T-helper 17 cell (primary cell): Measurements from ENCODE around the gene TSPAN9. TPM values are rescaled to one million over a fixed set of nuclear protein-coding genes. Genes with fewer than 3 reads are reported as not detected.

Experiments used
- ATAC-seq: fragments of 150-1000 bp; cut with Tn5 transposase; 2 replicates; pipeline ENCODE4 v1.10.0; 2021; ENCODE audit warnings: mild to moderate bottlenecking, moderate library complexity
- DNase-seq, 3 donors: peaks; one replicate each; pipeline versions ENCODE4 v3.0.0 to v3.0.0-alpha.2; 2020 to 2021
- H3K9me3 ChIP-seq: one replicate; pipeline ENCODE4 v1.7.0; 2013; ENCODE audit warnings: low read length, mild to moderate bottlenecking; ENCODE audit not compliant: control insufficient read depth, poor library complexity, severe bottlenecking
- H3K27ac Mint-ChIP-seq: one replicate; pipeline ENCODE4 v1.8.0; 2022; ENCODE audit warnings: mild to moderate bottlenecking, moderate library complexity, mixed read lengths
- H3K27me3 Mint-ChIP-seq: one replicate; pipeline ENCODE4 v1.8.0; 2022; ENCODE audit warnings: mixed read lengths
- H3K36me3 Mint-ChIP-seq: one replicate; pipeline ENCODE4 v1.8.0; 2022; ENCODE audit warnings: low read depth, mixed read lengths
- H3K4me1 Mint-ChIP-seq: one replicate; pipeline ENCODE4 v1.8.0; 2022; ENCODE audit warnings: mild to moderate bottlenecking, mixed read lengths
- H3K4me3 Mint-ChIP-seq: one replicate; pipeline ENCODE4 v1.8.0; 2022; ENCODE audit warnings: mild to moderate bottlenecking, moderate library complexity, mixed read lengths
- total RNA-seq, 4 donors: library from RNA in 2 of 4; stranded (reverse) in 2 of 4; gene quantifications; one replicate each; pipeline ENCODE4 v1.2.3 and lab custom pipeline; 2022 to 2026

Gene TSPAN9
- total RNA-seq, 2 donors from 2014 or later, result 1.4 to 24.2 TPM

DNA sequence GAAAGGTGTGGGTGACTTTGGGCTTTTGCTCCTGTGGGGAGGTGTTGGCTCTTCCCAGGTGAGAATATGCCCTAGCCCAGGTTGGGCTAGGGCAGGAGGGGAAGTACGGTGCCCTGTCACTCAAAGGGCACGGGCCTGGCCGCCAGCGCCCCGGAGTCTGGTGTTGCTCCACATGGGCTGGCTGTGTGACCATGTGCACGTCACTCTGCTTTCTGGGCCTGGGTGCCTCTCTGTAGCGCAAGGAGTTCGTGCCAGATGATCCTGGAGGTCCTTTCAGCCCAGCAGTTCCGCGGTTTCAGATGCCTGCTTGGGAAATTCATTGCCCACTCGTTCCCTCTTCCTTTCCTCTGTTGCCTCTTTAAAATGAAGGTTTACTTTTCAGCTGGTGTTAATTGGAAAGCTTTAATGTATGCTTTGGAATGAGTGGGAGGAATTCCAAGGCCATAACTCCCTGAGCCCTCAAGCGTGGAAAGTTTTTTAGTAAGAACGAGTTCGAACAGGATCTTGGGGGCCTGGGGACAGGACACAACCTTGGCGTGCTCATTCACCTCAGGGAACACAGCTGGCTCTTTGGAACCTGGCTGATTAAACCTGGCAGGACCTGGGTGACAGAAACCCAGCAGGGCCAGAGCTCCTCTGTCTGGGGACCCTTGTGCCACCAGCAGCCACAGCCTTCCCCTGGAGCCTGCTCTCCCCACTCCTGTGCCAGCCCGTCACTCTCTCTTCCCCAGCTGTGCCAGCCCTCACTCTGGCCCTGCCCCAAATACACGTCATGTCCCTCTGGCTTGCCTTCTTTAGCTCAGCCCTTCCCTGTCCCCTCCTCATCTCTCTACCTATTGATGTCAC is 42.8 kb downstream of the TSPAN9 start:
- H3K27me3 Mint-ChIP-seq, result peaks cover 51% of the 10 kb centered on the region
- no peaks in the 10 kb centered on the region for H3K36me3 Mint-ChIP-seq
- ATAC-seq (no peak), DNase-seq (no peak)
- H3K9me3 ChIP-seq, result no peaks in the 10 kb centered on the region
- no peak overlapping the region for H3K4me3 Mint-ChIP-seq
- no peak overlapping the region for H3K27ac Mint-ChIP-seq
- H3K4me1 Mint-ChIP-seq, result peaks cover 8% of the 10 kb centered on the region

DNA sequence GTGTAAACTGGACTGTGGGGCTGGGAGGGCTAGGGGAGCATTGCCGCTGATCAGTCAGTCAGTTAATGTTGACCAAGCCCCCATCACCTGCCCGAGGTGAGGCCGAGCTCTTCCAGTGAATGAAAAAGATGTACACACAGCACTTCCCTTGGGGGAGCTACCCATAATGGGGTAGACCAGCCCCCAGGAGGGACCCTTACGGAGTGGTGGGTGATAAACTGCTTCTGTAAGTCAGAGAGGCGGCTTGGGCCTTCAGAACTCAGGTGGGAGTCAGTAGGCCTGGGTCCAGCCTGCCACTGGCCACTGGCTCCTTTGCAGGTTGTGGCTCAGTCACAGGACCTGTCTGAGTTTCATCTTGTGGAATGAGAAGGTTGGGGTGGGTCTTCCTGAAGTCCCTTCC is 43.5 kb downstream of the TSPAN9 start:
- H3K4me3 Mint-ChIP-seq, result no peak overlapping the region
- H3K4me1 Mint-ChIP-seq, result peaks cover 8% of the 10 kb centered on the region
- H3K9me3 ChIP-seq, result no peaks in the 10 kb centered on the region
- ATAC-seq, result no peak
- H3K27ac Mint-ChIP-seq, result no peak overlapping the region
- H3K27me3 Mint-ChIP-seq, result peaks cover 53% of the 10 kb centered on the region
- no peaks in the 10 kb centered on the region for H3K36me3 Mint-ChIP-seq
- no peak for DNase-seq

DNA sequence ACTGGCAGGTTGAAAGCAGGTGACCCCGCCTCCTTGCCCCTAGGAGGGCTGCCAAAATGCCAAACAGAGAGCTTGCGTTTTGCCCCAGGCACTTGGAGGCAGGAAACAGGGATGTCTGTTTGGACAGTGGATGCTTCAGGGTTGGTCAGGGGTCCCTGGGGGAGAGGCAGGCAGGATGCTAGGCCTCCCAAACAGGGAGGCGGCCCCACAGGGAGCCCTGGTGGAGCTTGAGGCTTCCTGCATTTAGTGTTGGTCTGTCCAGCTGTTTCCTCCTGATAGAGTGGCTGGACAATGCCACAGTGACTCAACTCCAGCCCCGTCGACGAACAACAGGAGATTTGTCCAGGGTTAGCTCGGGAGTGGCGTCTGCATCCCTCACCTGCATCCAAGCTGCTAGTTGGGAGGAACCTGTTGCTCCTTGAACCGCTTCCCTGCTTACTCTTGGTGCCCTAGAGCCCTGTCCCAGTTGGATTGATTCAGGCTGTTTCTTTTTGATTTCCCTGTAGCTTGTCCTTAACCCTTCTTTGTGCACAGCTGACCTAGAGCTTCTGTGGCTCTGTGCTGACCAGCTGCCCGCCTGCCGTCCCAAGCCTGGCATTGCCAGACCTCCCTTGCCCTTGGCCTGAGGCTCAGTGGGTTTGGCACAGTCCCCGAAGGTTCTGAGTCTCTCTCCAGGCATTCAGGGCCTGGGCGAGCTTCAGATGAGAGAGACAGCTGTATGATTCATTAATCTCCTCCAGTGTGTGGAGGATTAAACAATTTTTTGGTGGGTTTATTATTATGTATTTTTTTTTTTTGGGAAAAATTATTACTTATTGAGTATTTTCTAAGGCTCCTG is 45.9 kb downstream of the TSPAN9 start:
- Mint-ChIP-seq H3K36me3 (no peaks in the 10 kb centered on the region), H3K27ac (no peak overlapping the region), H3K4me1 (peaks cover 8% of the 10 kb centered on the region), H3K4me3 (no peak overlapping the region), H3K27me3 (peaks cover 45% of the 10 kb centered on the region)
- DNase-seq (no peak), ATAC-seq (no peak)
- H3K9me3 ChIP-seq, result no peaks in the 10 kb centered on the region

DNA sequence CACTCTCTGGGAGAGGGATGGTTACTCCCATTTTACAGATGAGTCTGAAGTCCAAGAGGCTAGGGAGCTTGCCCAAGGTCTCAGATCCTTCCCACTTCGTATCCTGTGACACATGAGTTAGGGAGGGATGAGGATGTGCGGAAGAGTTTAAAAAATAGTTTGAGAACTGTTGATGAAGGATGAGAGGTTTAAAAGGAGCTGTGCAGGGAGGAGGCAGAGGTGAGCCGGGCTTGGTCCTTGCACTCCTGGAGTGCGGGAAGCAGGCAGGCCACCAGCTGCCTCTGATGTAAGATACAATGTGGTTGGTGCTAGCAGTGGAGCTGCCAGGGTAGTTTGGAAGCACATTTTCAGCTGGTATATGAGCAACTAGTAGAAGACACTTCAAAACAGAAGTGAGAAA is 46.5 kb downstream of the TSPAN9 start:
- DNase-seq (no peak), ATAC-seq (no peak)
- Mint-ChIP-seq H3K27me3 (peaks cover 48% of the 10 kb centered on the region), H3K4me3 (no peak overlapping the region), H3K27ac (no peak overlapping the region), H3K36me3 (no peaks in the 10 kb centered on the region), H3K4me1 (peaks cover 8% of the 10 kb centered on the region)
- H3K9me3 ChIP-seq, result no peaks in the 10 kb centered on the region

DNA sequence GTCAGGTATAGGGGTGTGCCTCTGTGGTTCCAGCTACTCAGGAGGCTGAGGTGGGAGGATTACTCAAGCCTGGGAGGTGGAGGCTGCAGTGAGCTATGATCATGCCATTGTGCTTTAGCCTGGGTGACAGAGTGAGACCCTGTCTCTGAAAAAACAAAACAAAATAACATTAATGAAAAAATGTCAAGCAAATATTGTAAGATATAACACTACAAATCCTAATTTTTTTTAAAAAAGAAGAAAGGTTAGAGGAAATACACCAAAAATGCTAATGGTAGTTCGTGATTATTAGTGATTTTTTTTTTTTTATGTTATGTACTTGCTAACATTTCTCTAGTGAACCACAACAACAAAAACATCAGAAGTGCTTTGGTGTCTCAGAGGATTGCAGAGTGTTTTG is 47.7 kb downstream of the TSPAN9 start:
- Mint-ChIP-seq H3K36me3 (no peaks in the 10 kb centered on the region), H3K27me3 (peaks cover 46% of the 10 kb centered on the region), H3K4me1 (peaks cover 12% of the 10 kb centered on the region), H3K27ac (no peak overlapping the region), H3K4me3 (no peak overlapping the region)
- ATAC-seq (no peak), DNase-seq (no peak)
- H3K9me3 ChIP-seq, result no peaks in the 10 kb centered on the region

DNA sequence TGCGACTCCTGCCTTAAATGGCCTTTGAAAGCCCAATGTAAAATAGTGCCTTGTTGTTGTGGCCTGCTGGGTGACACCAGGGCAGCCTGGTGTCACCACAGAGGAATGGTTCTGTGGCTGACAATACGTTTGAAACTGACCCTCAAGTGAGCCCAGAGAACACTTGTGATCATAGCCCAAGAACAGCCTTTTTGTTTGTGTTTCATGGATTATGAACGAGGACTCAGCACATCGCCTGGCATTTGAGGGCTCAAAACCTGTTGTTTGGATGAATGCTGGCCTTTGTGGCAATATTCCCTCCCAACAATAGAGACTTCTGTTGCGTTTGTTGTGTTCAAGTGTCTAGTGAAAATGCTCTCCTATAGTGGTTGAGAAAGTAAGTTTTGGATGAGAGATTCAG is 48.5 kb downstream of the TSPAN9 start:
- H3K27ac Mint-ChIP-seq, result no peak overlapping the region
- peaks cover 46% of the 10 kb centered on the region for H3K27me3 Mint-ChIP-seq
- no peaks in the 10 kb centered on the region for H3K9me3 ChIP-seq
- H3K4me3 Mint-ChIP-seq, result no peak overlapping the region
- no peaks in the 10 kb centered on the region for H3K36me3 Mint-ChIP-seq
- peaks cover 16% of the 10 kb centered on the region for H3K4me1 Mint-ChIP-seq
- ATAC-seq (no peak), DNase-seq (no peak)

DNA sequence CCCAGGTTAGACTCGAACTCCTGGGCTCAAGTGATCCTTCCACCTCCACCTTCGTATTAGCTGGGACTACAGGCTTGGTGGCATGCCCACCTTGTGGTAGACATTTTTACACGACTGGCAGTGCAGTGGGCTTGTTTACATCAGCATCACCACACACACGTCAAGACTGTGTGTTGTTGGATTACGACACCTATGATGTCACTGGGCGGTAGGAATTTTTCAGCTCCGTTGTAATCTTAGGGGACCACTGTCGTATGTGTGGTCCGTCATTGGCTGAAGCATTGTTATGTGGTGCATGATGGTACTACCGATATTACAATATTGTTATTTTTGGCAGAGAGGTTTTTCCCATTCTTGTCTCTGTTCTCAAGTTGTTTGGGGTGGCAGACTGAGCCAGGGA is 50.7 kb downstream of the TSPAN9 start:
- H3K9me3 ChIP-seq, result no peaks in the 10 kb centered on the region
- DNase-seq (no peak), ATAC-seq (no peak)
- Mint-ChIP-seq H3K4me1 (peaks cover 21% of the 10 kb centered on the region), H3K27ac (no peak overlapping the region), H3K36me3 (no peaks in the 10 kb centered on the region), H3K27me3 (peaks cover 64% of the 10 kb centered on the region), H3K4me3 (no peak overlapping the region)

DNA sequence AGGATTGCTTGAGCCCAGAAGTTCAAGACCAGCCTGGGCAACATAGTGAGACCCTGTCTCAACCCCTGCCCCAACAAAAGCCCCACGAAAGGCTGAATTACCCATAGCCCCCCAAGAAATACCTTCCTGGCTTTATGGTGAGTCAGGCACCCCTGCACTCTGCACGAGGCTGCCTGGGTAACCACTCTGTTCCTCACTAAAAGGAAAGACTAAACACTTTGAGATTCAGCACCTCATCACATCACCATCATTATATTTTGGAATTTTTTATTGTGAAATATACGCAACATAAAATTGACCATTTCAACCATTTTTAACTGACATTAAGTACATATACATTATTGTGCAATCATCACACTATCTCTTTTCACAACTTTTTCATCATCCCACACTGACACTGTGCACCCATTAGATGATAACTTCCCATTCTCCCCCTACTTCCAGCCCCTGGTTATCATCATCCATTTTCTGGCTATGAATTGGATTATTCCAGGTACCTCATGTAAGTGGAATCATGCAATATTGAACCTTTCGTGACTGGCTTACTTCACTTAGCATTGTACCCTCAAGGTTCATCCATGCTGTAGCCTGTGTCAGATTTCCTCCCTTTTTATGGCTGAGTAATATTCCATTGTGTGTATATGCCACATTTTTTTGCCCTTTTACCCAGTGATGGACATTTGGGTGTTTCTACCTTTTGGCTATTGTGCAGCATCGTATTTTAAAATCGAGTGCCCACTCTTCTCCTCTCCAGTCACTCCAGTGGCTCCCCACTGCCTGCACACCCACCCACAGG is 51.5 kb downstream of the TSPAN9 start:
- Mint-ChIP-seq H3K4me1 (peaks cover 19% of the 10 kb centered on the region), H3K4me3 (no peak overlapping the region), H3K27me3 (peaks cover 62% of the 10 kb centered on the region), H3K27ac (no peak overlapping the region), H3K36me3 (no peaks in the 10 kb centered on the region)
- DNase-seq (no peak), ATAC-seq (no peak)
- no peaks in the 10 kb centered on the region for H3K9me3 ChIP-seq

DNA sequence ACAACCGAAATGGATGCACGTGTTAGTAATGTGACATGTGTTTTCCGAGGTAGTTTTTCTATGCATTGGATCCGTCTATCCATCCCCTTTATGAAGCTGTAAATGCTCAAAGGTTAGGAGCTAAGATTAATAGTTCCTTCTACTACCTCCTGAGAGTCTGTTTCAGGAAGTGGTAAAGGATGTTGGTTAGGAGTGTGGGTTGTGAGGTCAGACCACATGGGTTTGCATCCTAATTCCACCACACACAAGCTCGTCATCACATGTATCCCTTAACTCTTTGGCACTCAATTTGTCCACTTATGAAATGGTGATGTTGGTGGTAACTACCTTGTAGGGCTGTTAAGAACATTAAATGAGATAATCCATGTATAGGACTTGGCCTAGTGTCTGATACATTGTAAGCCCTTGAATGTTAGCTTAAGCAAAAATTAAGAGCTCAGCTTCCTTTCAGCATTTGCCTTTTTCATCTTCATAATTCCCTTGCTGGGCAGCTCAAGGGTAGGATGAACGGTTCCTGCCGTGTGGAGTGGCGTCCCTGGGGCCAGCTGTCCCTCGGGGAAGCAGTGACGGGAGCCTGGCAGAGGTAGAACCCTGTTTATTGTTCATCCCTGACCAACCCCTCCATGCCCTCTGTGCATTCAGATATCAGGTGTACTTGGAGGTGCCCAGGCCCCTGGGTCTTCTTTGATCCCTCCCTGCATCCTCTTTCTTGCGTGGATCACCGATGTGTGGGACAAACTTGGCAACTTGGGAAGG is 52.3 kb downstream of the TSPAN9 start:
- no peaks in the 10 kb centered on the region for H3K9me3 ChIP-seq
- Mint-ChIP-seq H3K27me3 (peaks cover 67% of the 10 kb centered on the region), H3K27ac (peak overlapping the region; percentile 14), H3K36me3 (no peaks in the 10 kb centered on the region), H3K4me1 (peaks cover 19% of the 10 kb centered on the region), H3K4me3 (peak overlapping the region; percentile 47)
- DNase-seq (no peak), ATAC-seq (no peak)

DNA sequence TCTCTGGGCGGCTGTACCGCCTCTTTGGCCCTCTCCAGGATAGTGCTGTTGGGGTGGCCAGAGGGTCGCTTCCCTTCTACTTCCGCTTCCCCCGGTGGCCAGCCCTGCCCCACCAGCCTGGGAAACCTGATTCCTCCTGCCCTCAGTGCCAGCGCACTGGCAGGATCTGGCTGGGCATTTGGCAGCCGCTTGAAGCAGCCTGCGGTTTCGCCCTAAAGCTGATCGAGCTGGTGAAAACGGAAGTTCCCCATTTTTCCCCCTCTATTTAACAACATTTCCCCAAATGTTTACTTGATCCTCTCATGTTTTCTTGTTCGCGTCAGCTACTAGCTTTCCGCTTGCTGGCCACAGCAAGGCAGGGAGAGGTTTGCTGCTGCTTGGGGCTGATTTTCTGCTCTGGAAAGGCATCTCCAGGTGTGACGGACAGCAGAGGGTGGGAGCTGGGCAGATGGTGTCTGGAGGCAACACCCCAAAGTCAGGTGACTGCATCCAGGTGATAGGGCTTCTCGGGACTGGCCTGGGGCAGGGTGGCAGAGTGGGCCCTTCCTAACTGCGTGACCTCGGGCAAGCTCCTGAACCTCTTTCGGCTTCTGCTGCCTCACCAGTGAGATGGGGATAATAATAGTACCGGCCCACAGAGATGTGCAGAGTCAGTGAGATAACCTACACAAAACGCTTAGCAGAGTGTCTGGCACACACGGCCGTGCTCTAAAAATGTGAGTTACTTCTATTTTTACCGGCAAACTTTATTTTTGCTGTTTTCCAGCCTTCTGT is 53.1 kb downstream of the TSPAN9 start:
- ATAC-seq (no peak), DNase-seq (no peak)
- H3K36me3 Mint-ChIP-seq, result no peaks in the 10 kb centered on the region
- peaks cover 72% of the 10 kb centered on the region for H3K27me3 Mint-ChIP-seq
- peak overlapping the region; percentile 47 for H3K4me3 Mint-ChIP-seq
- H3K9me3 ChIP-seq, result no peaks in the 10 kb centered on the region
- peaks cover 19% of the 10 kb centered on the region for H3K4me1 Mint-ChIP-seq
- H3K27ac Mint-ChIP-seq, result peak overlapping the region; percentile 14

DNA sequence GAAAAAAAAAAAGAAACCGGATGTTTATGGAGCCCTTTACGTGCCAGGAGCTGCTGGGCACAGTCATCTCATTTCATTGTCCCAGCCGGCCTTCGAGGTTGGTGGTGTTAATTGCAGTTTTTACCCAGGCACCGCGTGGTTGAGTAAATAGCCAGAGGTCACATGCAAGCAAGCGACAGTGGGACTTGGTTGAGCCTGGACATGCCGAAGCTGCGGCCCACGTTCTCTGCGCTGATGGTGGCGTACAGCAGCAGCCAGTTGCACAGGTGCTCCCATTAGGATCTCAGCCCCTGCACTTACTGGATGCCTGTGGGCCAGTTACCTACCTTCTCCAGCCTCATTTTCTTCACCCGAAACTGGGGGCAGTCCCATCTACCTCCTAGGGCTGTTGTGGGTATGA is 54.0 kb downstream of the TSPAN9 start:
- no peaks in the 10 kb centered on the region for H3K36me3 Mint-ChIP-seq
- no peak overlapping the region for H3K27ac Mint-ChIP-seq
- no peaks in the 10 kb centered on the region for H3K9me3 ChIP-seq
- DNase-seq (no peak), ATAC-seq (no peak)
- peaks cover 76% of the 10 kb centered on the region for H3K27me3 Mint-ChIP-seq
- H3K4me3 Mint-ChIP-seq, result no peak overlapping the region
- peaks cover 23% of the 10 kb centered on the region for H3K4me1 Mint-ChIP-seq
